A549 (cell line): ENCODE data around the gene RHOD.

Experiments
- CHD4 ChIP-seq: fragments of 200-600 bp; sonication (generic); IDR thresholded peaks from 2 replicates; pipeline ENCODE4 v1.6.1; 2016; ENCODE audit warnings: antibody characterized with exemption, mild to moderate bottlenecking, borderline replicate concordance
- HDAC2 ChIP-seq: fragments of 200-600 bp; sonication (generic); IDR thresholded peaks from 2 replicates; pipeline ENCODE4 v1.6.1; 2016
- JUN ChIP-seq, 2 experiments: fragments of >200 bp; sonication (Bioruptor Twin); formaldehyde crosslinking; IDR thresholded peaks; 2 replicates in 1 of 2; 3 replicates in 1 of 2; pipeline ENCODE4 v1.6.1; 2016 to 2017
- MAZ ChIP-seq: fragments of 150-350 bp; IDR thresholded peaks from 2 replicates; pipeline ENCODE4 v1.6.1; 2014; ENCODE audit warnings: antibody characterized with exemption, low read depth, low read length, borderline replicate concordance
- NR3C1 ChIP-seq: fragments of >200 bp; sonication (Bioruptor Twin); formaldehyde crosslinking; IDR thresholded peaks from 3 replicates; pipeline ENCODE4 v1.6.1; 2017
- POLR2A ChIP-seq: IDR thresholded peaks from 2 replicates; pipeline ENCODE4 v1.6.1; 2012; ENCODE audit warnings: mild to moderate bottlenecking, low read length
- POLR2AphosphoS2 ChIP-seq: conservative IDR thresholded peaks from 2 replicates; pipeline ENCODE4 v1.6.1; 2012; ENCODE audit warnings: low read length, improper control_type of control experiment, inconsistent platforms
- RCOR1 ChIP-seq: fragments of 150-350 bp; IDR thresholded peaks from 2 replicates; pipeline ENCODE4 v1.6.1; 2014; ENCODE audit warnings: antibody characterized with exemption, low read length, low read depth
- SMC3 ChIP-seq: fragments of >200 bp; sonication (Bioruptor Twin); formaldehyde crosslinking; IDR thresholded peaks from 3 replicates; pipeline ENCODE4 v1.6.1; 2018; ENCODE audit warnings: inconsistent platforms
- TF ChIP-seq, protein P1 (sequence below): fragments of >200 bp; sonication (Bioruptor Twin); formaldehyde crosslinking; IDR thresholded peaks from 2 replicates; pipeline ENCODE4 v1.6.1; 2016
- TF ChIP-seq, protein P2 (sequence below): fragments of >200 bp; sonication (Bioruptor Twin); formaldehyde crosslinking; IDR thresholded peaks from 3 replicates; pipeline ENCODE4 v1.5.1; 2016

DNA sequence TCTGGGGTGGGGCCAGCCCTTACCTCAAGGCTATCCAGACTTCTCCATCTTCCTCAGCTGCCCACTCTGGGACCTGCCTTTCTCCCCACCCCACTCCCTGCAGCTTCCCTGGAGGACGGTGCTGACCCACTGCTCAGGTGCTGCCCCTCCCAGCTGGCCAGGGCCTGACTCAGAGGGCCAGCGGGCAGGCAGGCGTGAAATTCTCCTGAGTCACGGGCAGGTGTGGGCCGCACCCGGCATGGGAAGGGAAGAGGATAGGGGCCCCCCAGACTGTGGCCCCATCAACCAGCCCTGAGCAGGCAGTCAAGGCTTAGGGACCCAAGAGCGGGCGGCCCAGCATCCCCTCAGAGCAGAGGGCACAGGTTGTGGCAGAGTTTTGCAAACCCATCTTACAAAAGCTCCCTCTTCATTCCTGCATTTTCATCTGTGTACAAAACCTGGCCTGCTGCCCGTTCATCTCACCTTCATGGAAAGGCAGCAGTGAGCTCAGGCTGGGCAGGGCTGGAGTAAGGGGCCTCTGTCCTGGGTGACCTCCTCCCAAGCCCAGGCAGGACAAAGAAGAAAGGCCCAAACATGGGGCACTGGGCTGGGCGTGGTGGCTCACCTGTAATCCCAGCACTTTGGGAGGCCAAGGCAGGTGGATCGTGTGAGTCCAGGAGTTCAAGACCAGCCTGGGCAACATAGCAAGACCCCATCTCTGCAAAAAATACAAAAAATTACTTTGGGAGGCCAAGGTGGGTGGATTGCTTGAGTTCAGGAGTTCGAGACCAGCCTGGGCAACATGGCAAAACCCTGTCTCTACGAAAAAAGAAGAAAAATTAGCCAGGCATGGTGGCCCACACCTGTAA lies 6.1 kb downstream of the RHOD start:
- TF ChIP-seq CHD4: no peak
- no peak for TF ChIP-seq POLR2A
- TF ChIP-seq SMC3: no peak
- TF ChIP-seq, protein P1, sequence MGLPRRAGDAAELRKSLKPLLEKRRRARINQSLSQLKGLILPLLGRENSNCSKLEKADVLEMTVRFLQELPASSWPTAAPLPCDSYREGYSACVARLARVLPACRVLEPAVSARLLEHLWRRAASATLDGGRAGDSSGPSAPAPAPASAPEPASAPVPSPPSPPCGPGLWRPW: no peak
- TF ChIP-seq, protein P2, sequence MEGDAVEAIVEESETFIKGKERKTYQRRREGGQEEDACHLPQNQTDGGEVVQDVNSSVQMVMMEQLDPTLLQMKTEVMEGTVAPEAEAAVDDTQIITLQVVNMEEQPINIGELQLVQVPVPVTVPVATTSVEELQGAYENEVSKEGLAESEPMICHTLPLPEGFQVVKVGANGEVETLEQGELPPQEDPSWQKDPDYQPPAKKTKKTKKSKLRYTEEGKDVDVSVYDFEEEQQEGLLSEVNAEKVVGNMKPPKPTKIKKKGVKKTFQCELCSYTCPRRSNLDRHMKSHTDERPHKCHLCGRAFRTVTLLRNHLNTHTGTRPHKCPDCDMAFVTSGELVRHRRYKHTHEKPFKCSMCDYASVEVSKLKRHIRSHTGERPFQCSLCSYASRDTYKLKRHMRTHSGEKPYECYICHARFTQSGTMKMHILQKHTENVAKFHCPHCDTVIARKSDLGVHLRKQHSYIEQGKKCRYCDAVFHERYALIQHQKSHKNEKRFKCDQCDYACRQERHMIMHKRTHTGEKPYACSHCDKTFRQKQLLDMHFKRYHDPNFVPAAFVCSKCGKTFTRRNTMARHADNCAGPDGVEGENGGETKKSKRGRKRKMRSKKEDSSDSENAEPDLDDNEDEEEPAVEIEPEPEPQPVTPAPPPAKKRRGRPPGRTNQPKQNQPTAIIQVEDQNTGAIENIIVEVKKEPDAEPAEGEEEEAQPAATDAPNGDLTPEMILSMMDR: no peak
- no peak for TF ChIP-seq JUN (IDR thresholded peaks at IDR 0.05)
- TF ChIP-seq NR3C1: no peak
- TF ChIP-seq HDAC2: no peak
- no peak for TF ChIP-seq POLR2AphosphoS2
- no peak for TF ChIP-seq MAZ
- TF ChIP-seq RCOR1: no peak
